Smooth muscle cell (in vitro differentiated cells): ENCODE measurements around the gene CASKIN2. TPM values are rescaled to one million over a fixed set of nuclear protein-coding genes. Genes with fewer than 3 reads are reported as not detected.

ENCODE experiments used
- DNase-seq: peaks from one replicate; lab custom pipeline; 2025; ENCODE audit not compliant: unreplicated experiment; lab: John Stamatoyannopoulos, UW
- H2AFZ ChIP-seq: fragments of 200-600 bp; sonication (generic); 2 replicates; pipeline ENCODE4 v1.6.0; 2016; ENCODE audit warnings: antibody characterized with exemption, low read depth, mild to moderate bottlenecking
- H3F3A ChIP-seq: fragments of 200-600 bp; sonication (generic); 2 replicates; pipeline ENCODE4 v1.6.0; 2017; ENCODE audit warnings: antibody characterized with exemption, low read depth
- H3K27ac ChIP-seq: fragments of 200-600 bp; sonication (generic); 2 replicates; pipeline ENCODE4 v1.5.1; 2016; ENCODE audit warnings: low read depth, mild to moderate bottlenecking
- H3K27me3 ChIP-seq: fragments of 200-600 bp; sonication (generic); 2 replicates; pipeline ENCODE4 v1.6.1; 2016; ENCODE audit warnings: low read depth, mild to moderate bottlenecking
- H3K36me3 ChIP-seq: fragments of 200-600 bp; sonication (generic); 2 replicates; pipeline ENCODE4 v1.5.1; 2016; ENCODE audit warnings: low read depth
- H3K4me1 ChIP-seq: fragments of 200-600 bp; sonication (generic); 2 replicates; pipeline ENCODE4 v1.5.1; 2016; ENCODE audit warnings: low read depth
- H3K4me2 ChIP-seq: fragments of 200-600 bp; sonication (generic); 2 replicates; pipeline ENCODE4 v1.6.0; 2016; ENCODE audit warnings: mild to moderate bottlenecking
- H3K4me3 ChIP-seq: fragments of 200-600 bp; sonication (generic); 2 replicates; pipeline ENCODE4 v1.5.1; 2016; ENCODE audit warnings: mild to moderate bottlenecking
- H3K79me2 ChIP-seq: fragments of 200-600 bp; sonication (generic); 2 replicates; pipeline ENCODE4 v1.6.0; 2016; ENCODE audit warnings: low read depth, mild to moderate bottlenecking
- H3K9ac ChIP-seq: fragments of 200-600 bp; sonication (generic); 2 replicates; pipeline ENCODE4 v1.6.0; 2016; ENCODE audit warnings: low read depth
- H3K9me3 ChIP-seq: fragments of 200-600 bp; sonication (generic); replicated peaks from 2 replicates; pipeline ENCODE4 v1.5.1; 2016; ENCODE audit warnings: low read depth
- H4K20me1 ChIP-seq: fragments of 200-600 bp; sonication (generic); 2 replicates; pipeline ENCODE4 v1.6.0; 2016; ENCODE audit warnings: low read depth
- CTCF ChIP-seq: fragments of 200-600 bp; sonication (generic); IDR thresholded peaks from 2 replicates; pipeline ENCODE4 v1.5.1; 2017; ENCODE audit warnings: borderline replicate concordance, mild to moderate bottlenecking, antibody characterized with exemption; ENCODE audit not compliant: insufficient read depth, poor library complexity, severe bottlenecking
- WGBS: methylation state at CpG from one replicate; pipeline ENCODE4 v1.1.7; 2016; ENCODE audit warnings: low lambda C conversion rate; 5-methylcytosine and 5-hydroxymethylcytosine counted together
- polyA plus RNA-seq: library from polyadenylated mRNA; unstranded; fragments of >200 nt; fragmentation: Nextera tagmentation; extraction: Ambion mirVana; gene quantifications from 2 replicates; pipeline ENCODE4 v1.2.1, GENCODE V29; 2016
- total RNA-seq: library from RNA; depleted of rRNA; stranded (reverse); fragments of >200 nt; gene quantifications from 2 replicates; pipeline ENCODE4 v1.2.3, GENCODE V29; 2014

The CASKIN2 gene
- total and polyA plus RNA-seq, 2 experiments from 2014 or later = 2.6 to 8.0 TPM

GRCh38 chr17:75486951-75487350 is 28.4 kb downstream of the CASKIN2 start:
- Histone ChIP-seq H3K4me3 (no peak overlapping the region), H2AFZ (no peak overlapping the region), H3K27me3 (no peaks in the 10 kb centered on the region), H3K36me3 (no peaks in the 10 kb centered on the region), H3F3A (peaks cover 3% of the 10 kb centered on the region), H4K20me1 (peaks cover 84% of the 10 kb centered on the region), H3K27ac (no peak overlapping the region), H3K9ac (no peak overlapping the region), H3K9me3 (no peaks in the 10 kb centered on the region), H3K4me1 (peaks cover 3% of the 10 kb centered on the region), H3K79me2 (no peaks in the 10 kb centered on the region), H3K4me2 (no peak overlapping the region)
- TF ChIP-seq CTCF = no peak
- DNase-seq = no peak
- WGBS = 92% methylated on average over 5 of the region's 5 CpGs

GRCh38 chr17:75486151-75486550 is 29.2 kb downstream of the CASKIN2 start:
- Histone ChIP-seq H3K36me3 (no peaks in the 10 kb centered on the region), H3K4me2 (no peak overlapping the region), H3F3A (peaks cover 6% of the 10 kb centered on the region), H3K79me2 (no peaks in the 10 kb centered on the region), H3K4me1 (peaks cover 11% of the 10 kb centered on the region), H3K4me3 (no peak overlapping the region), H3K9ac (no peak overlapping the region), H3K27ac (no peak overlapping the region), H3K27me3 (no peaks in the 10 kb centered on the region), H3K9me3 (no peaks in the 10 kb centered on the region), H2AFZ (no peak overlapping the region), H4K20me1 (peaks cover 92% of the 10 kb centered on the region)
- WGBS = 98% methylated on average over 14 of the region's 14 CpGs
- DNase-seq = no peak
- TF ChIP-seq CTCF = no peak

- Histone ChIP-seq H4K20me1 (peaks cover 97% of the 10 kb centered on the region), H3K4me2 (no peak overlapping the region), H3K36me3 (no peaks in the 10 kb centered on the region), H3K4me1 (peaks cover 16% of the 10 kb centered on the region), H3K4me3 (no peak overlapping the region), H3K27ac (no peak overlapping the region), H2AFZ (no peak overlapping the region), H3K79me2 (no peaks in the 10 kb centered on the region), H3K9me3 (no peaks in the 10 kb centered on the region), H3K9ac (no peak overlapping the region), H3K27me3 (no peaks in the 10 kb centered on the region), H3F3A (peaks cover 6% of the 10 kb centered on the region)
- WGBS = 97% methylated on average over 10 of the region's 12 CpGs
- DNase-seq = no peak
- no peak for TF ChIP-seq CTCF
Observed at GRCh38 chr17:75485688-75486087, 29.6 kb downstream of the CASKIN2 start.

- Histone ChIP-seq H2AFZ (no peak overlapping the region), H3K9me3 (no peaks in the 10 kb centered on the region), H3K36me3 (no peaks in the 10 kb centered on the region), H3F3A (peaks cover 6% of the 10 kb centered on the region), H3K27me3 (no peaks in the 10 kb centered on the region), H3K27ac (no peak overlapping the region), H3K79me2 (no peaks in the 10 kb centered on the region), H3K4me2 (peak overlapping the region; percentile 51), H3K4me3 (no peak overlapping the region), H3K4me1 (peaks cover 31% of the 10 kb centered on the region), H3K9ac (no peak overlapping the region), H4K20me1 (peaks cover 96% of the 10 kb centered on the region)
- TF ChIP-seq CTCF = no peak
- 83% methylated on average over 16 of the region's 16 CpGs for WGBS
- DNase-seq = no peak
Observed at GRCh38 chr17:75482098-75482942, 33.0 kb downstream of the CASKIN2 start.
